HG03432 (cell line): Measurements from ENCODE around the gene C1orf115.
"Not testable (repeated sequence)": the region's sequence is repeated elsewhere in the genome, so short reads cannot be mapped to it uniquely, and the experiment has no call there.

Experiments
- ATAC-seq: cut with Tn5 transposase; IDR thresholded peaks from one replicate; pipeline ENCODE4 v1.9.1; 2021; ENCODE audit warnings: mild to moderate bottlenecking, moderate library complexity; ENCODE audit not compliant: unreplicated experiment

Gene C1orf115

GRCh38 chr1:220690140-220691052 is at the start of gene C1orf115:
Gene C1orf115 (plus strand): TSS chr1:220690363. CDS start chr1:220690403, 40 bp downstream.
- peak; percentile 98 for ATAC-seq

DNA sequence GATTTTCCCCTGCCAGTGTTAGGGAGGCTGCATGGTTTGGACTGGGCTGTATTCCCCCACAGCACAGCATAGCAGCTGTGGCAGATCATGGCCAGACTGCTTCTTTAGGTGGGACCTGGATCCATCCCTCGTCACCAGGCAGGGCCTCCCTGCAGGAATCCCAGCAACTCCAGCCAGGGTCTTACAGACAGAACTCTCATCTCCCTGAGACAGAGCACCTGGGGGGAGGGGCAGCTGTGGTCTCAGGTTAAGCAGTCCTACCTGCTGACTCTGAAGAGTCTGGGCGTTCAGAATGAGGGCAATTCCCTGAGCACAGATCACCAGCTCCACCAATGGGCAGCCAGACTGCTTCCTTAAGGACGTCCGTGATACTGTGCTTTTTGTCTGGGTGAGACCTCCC is 47.9 kb upstream of the C1orf115 start:
- ATAC-seq = no peak

DNA sequence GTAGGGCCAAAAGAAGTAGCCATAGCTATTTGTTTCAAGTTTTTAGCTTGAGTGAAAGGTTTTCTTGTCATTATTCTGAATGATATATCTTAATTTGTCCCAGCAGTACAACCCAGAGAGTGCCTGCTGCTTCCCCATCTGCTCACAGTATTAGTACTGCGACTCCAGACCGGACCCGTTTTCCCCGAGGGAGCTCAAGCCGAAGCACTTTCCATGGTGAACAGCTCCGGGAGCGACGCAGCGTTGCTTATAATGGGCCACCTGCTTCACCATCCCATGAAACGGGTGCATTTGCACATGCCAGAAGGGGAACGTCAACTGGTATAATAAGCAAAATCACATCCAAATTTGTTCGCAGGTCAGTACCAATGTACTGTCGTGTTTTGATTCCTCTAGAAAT is 37.2 kb upstream of the C1orf115 start:
- no peak for ATAC-seq

DNA sequence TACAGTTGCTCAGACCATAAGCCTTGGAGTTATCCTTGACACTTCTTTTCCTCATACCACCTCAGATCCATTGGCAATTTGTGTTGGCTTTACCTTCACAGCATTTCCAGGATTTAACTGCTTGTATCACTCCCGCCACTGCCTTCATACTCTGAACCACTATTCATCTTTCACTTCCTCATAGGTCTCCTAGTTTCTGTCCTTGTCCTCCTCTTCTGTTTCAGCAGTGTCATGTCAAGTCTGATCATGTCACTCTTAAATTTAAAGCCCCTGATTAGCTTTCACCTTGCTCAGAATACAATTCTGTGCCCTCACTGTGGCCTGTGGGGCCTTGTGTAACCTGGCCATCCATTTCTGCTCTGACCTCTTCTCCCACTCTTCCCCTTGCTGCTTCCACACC is 34.7 kb upstream of the C1orf115 start:
- ATAC-seq = peak; percentile 97

- ATAC-seq = peak; percentile 21
These were observed 34.0 kb upstream of the C1orf115 start for GRCh38 chr1:220655961-220656740.

GRCh38 chr1:220666349-220666748 is 23.8 kb upstream of the C1orf115 start:
- ATAC-seq = no peak

DNA sequence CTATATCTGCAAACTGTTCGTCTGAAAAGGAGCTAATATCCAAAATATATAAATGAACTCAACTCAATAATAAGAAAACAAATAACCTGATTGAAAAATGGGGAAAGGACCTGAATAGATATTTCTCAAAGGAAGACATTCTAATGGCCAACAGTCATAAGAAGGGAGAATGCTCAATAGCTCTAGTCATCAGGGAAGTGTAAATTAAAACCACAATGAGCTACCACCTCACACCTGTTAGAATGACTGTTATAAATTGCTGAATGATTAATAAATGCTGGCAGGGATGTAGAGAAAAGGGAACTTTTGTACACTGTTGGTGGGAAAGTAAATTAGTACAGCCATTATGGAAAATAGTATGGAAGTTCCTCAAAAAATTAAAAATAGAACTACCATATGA is 21.2 kb upstream of the C1orf115 start:
- no peak for ATAC-seq

DNA sequence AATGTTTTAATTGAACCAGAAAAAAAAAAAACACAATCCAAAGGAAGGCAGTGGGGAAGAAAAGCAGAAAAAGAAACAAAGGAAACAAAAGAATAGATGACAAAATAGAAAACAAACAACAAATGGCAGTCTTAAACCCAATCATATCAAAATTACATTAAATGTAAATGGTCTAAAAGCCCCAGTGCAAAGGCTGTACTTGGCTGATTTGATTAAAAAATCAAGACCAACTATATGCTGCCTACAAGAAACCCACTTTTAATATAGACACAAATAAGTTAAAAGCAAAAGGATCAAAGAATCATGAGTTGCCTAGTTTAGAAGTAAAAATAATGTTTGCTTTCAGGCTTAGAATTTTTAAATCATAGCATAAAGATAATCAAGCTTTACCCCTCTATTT is 19.8 kb upstream of the C1orf115 start:
- no peak for ATAC-seq

DNA sequence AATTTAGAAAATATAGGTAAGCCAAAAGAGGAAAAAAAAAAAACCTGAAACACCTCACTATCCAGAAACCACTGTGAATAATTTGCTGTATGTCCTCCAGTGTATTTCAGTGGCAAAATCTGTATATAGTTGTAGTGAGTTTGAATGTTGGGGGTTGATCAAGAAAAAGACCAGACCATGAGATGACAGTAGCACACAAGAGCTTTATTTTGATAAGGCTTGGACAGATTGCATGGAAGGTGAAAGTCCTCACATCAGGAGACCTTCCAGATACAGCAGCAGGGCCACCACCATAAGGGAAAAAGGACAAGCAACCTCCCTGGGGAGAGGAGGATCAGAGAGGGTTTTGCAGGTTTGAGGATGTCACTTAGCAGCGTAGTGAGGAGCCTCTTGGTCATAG is 16.2 kb upstream of the C1orf115 start:
- no peak for ATAC-seq

- no peak for ATAC-seq
These were observed 12.9 kb upstream of the C1orf115 start for GRCh38 chr1:220677251-220677650.

GRCh38 chr1:220680085-220680687 is 10.0 kb upstream of the C1orf115 start:
- peak; percentile 97 for ATAC-seq

GRCh38 chr1:220681220-220681880 is 8.8 kb upstream of the C1orf115 start:
- ATAC-seq = no peak

DNA sequence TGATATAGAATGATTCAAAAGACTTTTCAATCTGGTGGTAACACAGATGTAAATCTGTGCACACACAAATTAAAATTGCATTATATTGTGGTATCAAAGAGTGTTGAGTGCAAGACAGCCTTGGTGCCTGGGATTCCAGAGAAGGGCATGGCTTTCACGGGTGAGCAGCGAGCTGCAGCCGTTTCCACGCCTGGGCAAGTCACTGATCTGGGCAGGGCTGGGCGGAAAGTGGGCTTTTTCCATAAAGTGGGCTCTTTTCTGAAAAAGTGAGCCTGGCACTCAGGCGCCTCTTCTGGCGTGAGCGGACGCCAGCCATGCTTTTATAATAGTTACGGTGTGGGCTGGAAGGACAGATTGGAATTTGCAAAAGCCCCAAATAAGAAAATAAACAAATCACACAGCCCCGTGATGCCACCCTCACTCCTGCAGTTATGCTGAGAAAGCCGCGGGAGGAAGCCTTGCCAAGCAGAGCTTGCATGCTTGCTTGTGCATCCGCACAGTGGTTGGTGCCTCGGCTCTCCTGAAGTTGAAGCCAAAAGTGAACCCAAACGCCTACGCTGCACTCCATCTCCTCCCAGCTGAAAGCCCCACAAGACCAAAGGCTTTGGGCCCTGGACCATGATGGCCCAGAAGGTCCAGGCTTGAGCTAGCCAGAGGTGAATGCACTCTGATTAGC is 7.1 kb upstream of the C1orf115 start:
- no peak for ATAC-seq

DNA sequence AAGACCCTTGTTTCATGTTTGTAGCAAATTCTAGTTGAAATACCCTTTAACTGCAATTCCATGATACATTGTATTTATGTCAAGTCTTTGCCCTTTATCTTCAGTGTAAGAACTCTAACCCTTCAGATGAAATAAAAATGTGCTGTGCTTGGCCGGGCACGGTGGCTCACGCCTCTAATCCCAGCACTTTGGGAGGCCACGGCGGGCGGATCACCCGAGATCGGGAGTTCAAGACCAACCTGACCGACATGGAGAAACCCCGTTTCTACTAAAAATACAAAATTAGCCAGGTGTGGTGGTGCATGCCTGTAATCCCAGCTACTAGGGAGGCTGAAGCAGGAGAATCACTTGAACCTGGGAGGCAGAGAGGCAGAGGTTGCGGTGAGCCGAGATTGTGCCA is 6.4 kb upstream of the C1orf115 start:
- not testable (repeated sequence) for ATAC-seq

- no peak for ATAC-seq
These were observed 5.3 kb upstream of the C1orf115 start for GRCh38 chr1:220684890-220685289.

GRCh38 chr1:220685879-220686278 is 4.3 kb upstream of the C1orf115 start:
- ATAC-seq = no peak

GRCh38 chr1:220687809-220688208 is 2.4 kb upstream of the C1orf115 start:
- no peak for ATAC-seq

DNA sequence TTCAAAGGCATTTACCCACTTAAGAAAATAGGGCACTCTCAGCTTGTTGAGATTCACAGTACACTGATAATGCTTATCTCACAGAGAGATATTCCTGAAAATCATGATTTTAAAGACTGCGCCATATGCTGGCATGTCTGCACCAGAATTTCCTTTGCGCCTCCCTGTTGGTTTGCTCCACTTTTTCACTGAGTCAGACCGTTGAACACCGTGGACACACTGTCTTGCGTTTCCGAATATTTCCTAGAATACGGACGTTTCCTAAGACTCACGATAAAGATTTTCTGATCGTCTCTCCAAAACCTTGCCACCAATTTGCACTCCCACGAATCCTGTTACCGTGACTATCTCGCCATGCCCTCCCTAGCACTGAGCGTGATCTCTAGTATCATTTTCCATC is 497 bp upstream of the C1orf115 start:
- ATAC-seq = no peak

GRCh38 chr1:220691053-220691684 is 1.0 kb downstream of the C1orf115 start:
- ATAC-seq = no peak
